ENCODE measurements around the gene DNMT1. TPM values are rescaled to one million over a fixed set of nuclear protein-coding genes. Genes with fewer than 3 reads are reported as not detected.

DNMT1 gene
- total RNA-seq, 4 donors from 2014 or later: 20.8 to 51.4 (median 34.8) TPM

- Histone ChIP-seq H3K36me3 (peaks cover 0 to 29% (median 14%) of the 10 kb centered on the region in 4 donors), H3K27me3 (no peaks in the 10 kb centered on the region), H3K4me1 (peaks cover 0 to 8% (median 4%) of the 10 kb centered on the region in 4 donors), H3K4me3 (no peak overlapping the region), H3K27ac (replicated peaks in 1 of 4) (no peak overlapping the region), H3K9me3 (no peaks in the 10 kb centered on the region)
- TF ChIP-seq EP300 (IDR thresholded peaks at IDR 0.05): no peak
- TF ChIP-seq, protein P1, sequence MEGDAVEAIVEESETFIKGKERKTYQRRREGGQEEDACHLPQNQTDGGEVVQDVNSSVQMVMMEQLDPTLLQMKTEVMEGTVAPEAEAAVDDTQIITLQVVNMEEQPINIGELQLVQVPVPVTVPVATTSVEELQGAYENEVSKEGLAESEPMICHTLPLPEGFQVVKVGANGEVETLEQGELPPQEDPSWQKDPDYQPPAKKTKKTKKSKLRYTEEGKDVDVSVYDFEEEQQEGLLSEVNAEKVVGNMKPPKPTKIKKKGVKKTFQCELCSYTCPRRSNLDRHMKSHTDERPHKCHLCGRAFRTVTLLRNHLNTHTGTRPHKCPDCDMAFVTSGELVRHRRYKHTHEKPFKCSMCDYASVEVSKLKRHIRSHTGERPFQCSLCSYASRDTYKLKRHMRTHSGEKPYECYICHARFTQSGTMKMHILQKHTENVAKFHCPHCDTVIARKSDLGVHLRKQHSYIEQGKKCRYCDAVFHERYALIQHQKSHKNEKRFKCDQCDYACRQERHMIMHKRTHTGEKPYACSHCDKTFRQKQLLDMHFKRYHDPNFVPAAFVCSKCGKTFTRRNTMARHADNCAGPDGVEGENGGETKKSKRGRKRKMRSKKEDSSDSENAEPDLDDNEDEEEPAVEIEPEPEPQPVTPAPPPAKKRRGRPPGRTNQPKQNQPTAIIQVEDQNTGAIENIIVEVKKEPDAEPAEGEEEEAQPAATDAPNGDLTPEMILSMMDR (IDR thresholded peaks at IDR 0.05): no peak
- no peak for TF ChIP-seq POLR2A (IDR thresholded peaks at IDR 0.05; ENCODE audit: low read depth)
- TF ChIP-seq POLR2AphosphoS5 (IDR thresholded peaks at IDR 0.05): no peak
- no peak for DNase-seq (ENCODE audit: extremely low spot score)
- intact Hi-C loops (cut with DNase I): no loop called here
- WGBS: 88% methylated on average over 1 of the region's 7 CpGs
Observed at GRCh38 chr19:10220695-10221094, 25.9 kb upstream of the DNMT1 start.

DNA sequence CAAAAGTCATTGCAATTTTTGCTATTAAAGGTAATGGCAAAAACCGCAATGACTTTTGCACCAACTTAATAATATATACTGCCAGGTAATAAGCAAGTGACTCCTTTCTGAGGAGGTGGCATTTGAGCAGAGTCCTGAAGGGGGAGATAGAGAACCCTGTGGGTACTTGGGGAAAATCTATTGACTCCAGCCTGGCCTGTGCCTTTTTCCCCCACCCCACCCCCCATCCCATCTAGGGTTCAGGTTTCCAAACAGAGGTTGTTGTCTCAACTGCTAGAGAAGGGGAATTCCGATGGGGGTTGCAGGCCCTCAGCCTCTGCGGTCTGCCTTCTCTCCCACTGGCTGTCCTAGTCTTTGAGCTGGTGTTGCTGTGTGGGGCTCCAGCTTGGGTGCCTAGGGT is 24.9 kb upstream of the DNMT1 start:
- no peaks in the 10 kb centered on the region for H3K9me3 ChIP-seq
- DNase-seq (ENCODE audit: extremely low spot score): no peak
- WGBS: 49% methylated on average over 3 of the region's 3 CpGs
- peaks cover 0 to 29% (median 14%) of the 10 kb centered on the region in 4 donors for H3K36me3 ChIP-seq
- no peak overlapping the region for H3K27ac ChIP-seq (replicated peaks in 1 of 4)
- H3K4me3 ChIP-seq: no peak overlapping the region
- intact Hi-C loops (cut with DNase I): no loop called here
- peaks cover 0 to 8% (median 0%) of the 10 kb centered on the region in 4 donors for H3K4me1 ChIP-seq
- no peak for TF ChIP-seq EP300 (IDR thresholded peaks at IDR 0.05)
- TF ChIP-seq, protein P1 (IDR thresholded peaks at IDR 0.05): peak in 1 of 3 experiments; percentile 10
- no peaks in the 10 kb centered on the region for H3K27me3 ChIP-seq

GRCh38 chr19:10217085-10217484 is 22.3 kb upstream of the DNMT1 start:
- Histone ChIP-seq H3K27ac (replicated peaks in 1 of 4) (no peak overlapping the region), H3K36me3 (peaks cover 0 to 7% (median 0%) of the 10 kb centered on the region in 4 donors), H3K4me1 (peaks cover 0 to 8% (median 0%) of the 10 kb centered on the region in 4 donors), H3K27me3 (no peaks in the 10 kb centered on the region), H3K4me3 (no peak overlapping the region), H3K9me3 (no peaks in the 10 kb centered on the region)
- 93% methylated on average over 9 of the region's 9 CpGs for WGBS
- DNase-seq (ENCODE audit: extremely low spot score): no peak
- TF ChIP-seq, protein P1 (IDR thresholded peaks at IDR 0.05): no peak
- no peak for TF ChIP-seq EP300 (IDR thresholded peaks at IDR 0.05)
- TF ChIP-seq POLR2A (IDR thresholded peaks at IDR 0.05; ENCODE audit: low read depth): no peak
- TF ChIP-seq POLR2AphosphoS5 (IDR thresholded peaks at IDR 0.05): no peak
- intact Hi-C loops (cut with DNase I): no loop called here

DNA sequence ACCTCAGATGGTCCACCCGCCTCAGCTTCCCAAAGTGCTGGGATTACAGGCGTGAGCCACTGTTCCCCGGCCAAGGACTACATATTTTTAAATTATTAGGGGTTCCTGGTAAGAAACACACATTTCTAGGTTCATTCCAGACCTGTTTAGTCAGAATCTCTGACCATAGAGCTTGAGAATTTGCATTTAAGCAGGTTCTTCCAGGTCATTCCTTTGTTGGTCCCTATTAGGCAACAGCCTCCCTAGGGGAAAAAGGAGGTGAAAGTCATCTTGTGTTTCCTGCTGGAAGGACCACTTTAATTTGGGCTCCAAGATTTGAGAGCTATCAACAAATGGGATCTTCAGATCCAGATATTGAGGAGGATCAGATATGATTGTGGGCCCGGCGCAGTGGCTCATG is 20.0 kb upstream of the DNMT1 start:
- no peak for TF ChIP-seq POLR2A (IDR thresholded peaks at IDR 0.05; ENCODE audit: low read depth)
- TF ChIP-seq POLR2AphosphoS5 (IDR thresholded peaks at IDR 0.05): no peak
- TF ChIP-seq, protein P1 (IDR thresholded peaks at IDR 0.05): no peak
- TF ChIP-seq EP300 (IDR thresholded peaks at IDR 0.05): no peak
- no peak overlapping the region for H3K4me3 ChIP-seq
- DNase-seq (ENCODE audit: extremely low spot score): no peak
- H3K36me3 ChIP-seq: peaks cover 0 to 4% (median 0%) of the 10 kb centered on the region in 4 donors
- intact Hi-C loops (cut with DNase I): no loop called here
- no peaks in the 10 kb centered on the region for H3K27me3 ChIP-seq
- H3K4me1 ChIP-seq: peaks cover 0 to 2% (median 0%) of the 10 kb centered on the region in 4 donors
- H3K9me3 ChIP-seq: no peaks in the 10 kb centered on the region
- H3K27ac ChIP-seq (replicated peaks in 1 of 4): no peak overlapping the region
- 95% methylated on average over 5 of the region's 5 CpGs for WGBS

GRCh38 chr19:10211691-10212090 is 16.9 kb upstream of the DNMT1 start:
- H3K36me3 ChIP-seq: no peaks in the 10 kb centered on the region
- intact Hi-C loops (cut with DNase I): no loop called here
- H3K27me3 ChIP-seq: no peaks in the 10 kb centered on the region
- no peaks in the 10 kb centered on the region for H3K9me3 ChIP-seq
- WGBS: 92% methylated on average over 6 of the region's 6 CpGs
- H3K4me1 ChIP-seq: no peaks in the 10 kb centered on the region
- TF ChIP-seq EP300 (IDR thresholded peaks at IDR 0.05): no peak
- TF ChIP-seq, protein P1 (IDR thresholded peaks at IDR 0.05): no peak
- no peak overlapping the region for H3K27ac ChIP-seq (replicated peaks in 1 of 4)
- H3K4me3 ChIP-seq: no peak overlapping the region
- DNase-seq (ENCODE audit: extremely low spot score): no peak
